HEK293 (cell line): Measurements from ENCODE around the gene PLBD2.

Source experiments
- PRDM1 ChIP-seq: fragments of 450-650 bp; formaldehyde crosslinking; IDR thresholded peaks from 2 replicates; pipeline ENCODE4; 2016; ENCODE audit warnings: missing biosample characterization, missing genetic modification characterization
- ZNF202 ChIP-seq: fragments of 450-650 bp; formaldehyde crosslinking; IDR thresholded peaks from 2 replicates; pipeline ENCODE4 v1.5.1; 2016; ENCODE audit warnings: missing biosample characterization, missing genetic modification characterization, borderline replicate concordance
- ZNF23 ChIP-seq: fragments of 450-650 bp; formaldehyde crosslinking; IDR thresholded peaks from 2 replicates; pipeline ENCODE4 v1.5.1; 2016; ENCODE audit warnings: missing biosample characterization, missing genetic modification characterization, borderline replicate concordance
- ZNF248 ChIP-seq: fragments of 450-650 bp; formaldehyde crosslinking; IDR thresholded peaks from 2 replicates; pipeline ENCODE4 v1.5.1; 2017; ENCODE audit warnings: missing biosample characterization, missing genetic modification characterization
- ZNF266 ChIP-seq: fragments of 450-650 bp; formaldehyde crosslinking; IDR thresholded peaks from 2 replicates; pipeline ENCODE4 v1.5.1; 2016; ENCODE audit warnings: missing biosample characterization, missing genetic modification characterization, low read depth
- TF ChIP-seq, protein P1 (sequence below): fragments of 450-650 bp; formaldehyde crosslinking; IDR thresholded peaks from 2 replicates; pipeline ENCODE4 v1.5.1; 2016; ENCODE audit warnings: missing biosample characterization, missing genetic modification characterization
- TF ChIP-seq, protein P2 (sequence below): fragments of 450-650 bp; formaldehyde crosslinking; IDR thresholded peaks from 2 replicates; pipeline ENCODE4 v1.5.1; 2016; ENCODE audit warnings: missing biosample characterization, missing genetic modification characterization
- TF ChIP-seq, protein P3 (sequence below): fragments of 450-650 bp; formaldehyde crosslinking; conservative IDR thresholded peaks from 2 replicates; pipeline ENCODE4 v1.5.1; 2016; ENCODE audit warnings: low read depth, missing biosample characterization, missing genetic modification characterization

DNA sequence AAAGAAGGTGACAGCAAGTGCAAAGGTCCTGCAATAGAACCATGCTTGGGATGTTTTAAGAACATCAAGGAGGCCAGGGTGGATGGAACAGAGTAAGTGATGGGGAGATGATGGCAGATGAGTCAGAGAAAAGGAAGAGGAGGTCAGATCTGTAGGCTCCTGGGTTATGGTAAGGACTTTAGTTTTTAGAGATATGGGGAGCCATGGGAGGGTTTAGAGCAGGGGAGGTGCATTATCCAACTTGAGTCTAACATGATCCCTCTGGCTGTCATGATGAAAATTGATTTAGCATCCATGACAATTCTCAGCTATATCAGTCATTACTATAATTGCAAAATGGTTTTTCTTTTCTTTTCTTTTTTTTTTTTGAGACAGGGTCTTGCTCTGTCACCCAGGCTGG, 7.3 kb upstream of the PLBD2 start:
- TF ChIP-seq ZNF248 (tag by site-specific recombination) (no peak), PRDM1 (tag by site-specific recombination) (no peak), ZNF202 (no peak), ZNF23 (tag by site-specific recombination) (no peak), ZNF266 (tag by site-specific recombination) (no peak)
- TF ChIP-seq, protein P1, sequence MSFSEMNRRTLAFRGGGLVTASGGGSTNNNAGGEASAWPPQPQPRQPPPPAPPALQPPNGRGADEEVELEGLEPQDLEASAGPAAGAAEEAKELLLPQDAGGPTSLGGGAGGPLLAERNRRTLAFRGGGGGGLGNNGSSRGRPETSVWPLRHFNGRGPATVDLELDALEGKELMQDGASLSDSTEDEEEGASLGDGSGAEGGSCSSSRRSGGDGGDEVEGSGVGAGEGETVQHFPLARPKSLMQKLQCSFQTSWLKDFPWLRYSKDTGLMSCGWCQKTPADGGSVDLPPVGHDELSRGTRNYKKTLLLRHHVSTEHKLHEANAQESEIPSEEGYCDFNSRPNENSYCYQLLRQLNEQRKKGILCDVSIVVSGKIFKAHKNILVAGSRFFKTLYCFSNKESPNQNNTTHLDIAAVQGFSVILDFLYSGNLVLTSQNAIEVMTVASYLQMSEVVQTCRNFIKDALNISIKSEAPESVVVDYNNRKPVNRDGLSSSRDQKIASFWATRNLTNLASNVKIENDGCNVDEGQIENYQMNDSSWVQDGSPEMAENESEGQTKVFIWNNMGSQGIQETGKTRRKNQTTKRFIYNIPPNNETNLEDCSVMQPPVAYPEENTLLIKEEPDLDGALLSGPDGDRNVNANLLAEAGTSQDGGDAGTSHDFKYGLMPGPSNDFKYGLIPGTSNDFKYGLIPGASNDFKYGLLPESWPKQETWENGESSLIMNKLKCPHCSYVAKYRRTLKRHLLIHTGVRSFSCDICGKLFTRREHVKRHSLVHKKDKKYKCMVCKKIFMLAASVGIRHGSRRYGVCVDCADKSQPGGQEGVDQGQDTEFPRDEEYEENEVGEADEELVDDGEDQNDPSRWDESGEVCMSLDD (tag by site-specific recombination): no peak
- TF ChIP-seq, protein P2, sequence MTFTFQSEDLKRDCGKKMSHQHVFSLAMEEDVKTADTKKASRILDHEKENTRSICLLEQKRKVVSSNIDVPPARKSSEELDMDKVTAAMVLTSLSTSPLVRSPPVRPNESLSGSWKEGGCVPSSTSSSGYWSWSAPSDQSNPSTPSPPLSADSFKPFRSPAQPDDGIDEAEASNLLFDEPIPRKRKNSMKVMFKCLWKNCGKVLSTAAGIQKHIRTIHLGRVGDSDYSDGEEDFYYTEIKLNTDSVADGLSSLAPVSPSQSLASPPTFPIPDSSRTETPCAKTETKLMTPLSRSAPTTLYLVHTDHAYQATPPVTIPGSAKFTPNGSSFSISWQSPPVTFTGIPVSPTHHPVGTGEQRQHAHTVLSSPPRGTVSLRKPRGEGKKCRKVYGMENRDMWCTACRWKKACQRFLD: no peak
- TF ChIP-seq, protein P3, sequence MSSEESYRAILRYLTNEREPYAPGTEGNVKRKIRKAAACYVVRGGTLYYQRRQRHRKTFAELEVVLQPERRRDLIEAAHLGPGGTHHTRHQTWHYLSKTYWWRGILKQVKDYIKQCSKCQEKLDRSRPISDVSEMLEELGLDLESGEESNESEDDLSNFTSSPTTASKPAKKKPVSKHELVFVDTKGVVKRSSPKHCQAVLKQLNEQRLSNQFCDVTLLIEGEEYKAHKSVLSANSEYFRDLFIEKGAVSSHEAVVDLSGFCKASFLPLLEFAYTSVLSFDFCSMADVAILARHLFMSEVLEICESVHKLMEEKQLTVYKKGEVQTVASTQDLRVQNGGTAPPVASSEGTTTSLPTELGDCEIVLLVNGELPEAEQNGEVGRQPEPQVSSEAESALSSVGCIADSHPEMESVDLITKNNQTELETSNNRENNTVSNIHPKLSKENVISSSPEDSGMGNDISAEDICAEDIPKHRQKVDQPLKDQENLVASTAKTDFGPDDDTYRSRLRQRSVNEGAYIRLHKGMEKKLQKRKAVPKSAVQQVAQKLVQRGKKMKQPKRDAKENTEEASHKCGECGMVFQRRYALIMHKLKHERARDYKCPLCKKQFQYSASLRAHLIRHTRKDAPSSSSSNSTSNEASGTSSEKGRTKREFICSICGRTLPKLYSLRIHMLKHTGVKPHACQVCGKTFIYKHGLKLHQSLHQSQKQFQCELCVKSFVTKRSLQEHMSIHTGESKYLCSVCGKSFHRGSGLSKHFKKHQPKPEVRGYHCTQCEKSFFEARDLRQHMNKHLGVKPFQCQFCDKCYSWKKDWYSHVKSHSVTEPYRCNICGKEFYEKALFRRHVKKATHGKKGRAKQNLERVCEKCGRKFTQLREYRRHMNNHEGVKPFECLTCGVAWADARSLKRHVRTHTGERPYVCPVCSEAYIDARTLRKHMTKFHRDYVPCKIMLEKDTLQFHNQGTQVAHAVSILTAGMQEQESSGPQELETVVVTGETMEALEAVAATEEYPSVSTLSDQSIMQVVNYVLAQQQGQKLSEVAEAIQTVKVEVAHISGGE: no peak
